Pulmonary artery endothelial cell (primary cell): Measurements from ENCODE around the gene SLC36A4. TPM values are rescaled to one million over a fixed set of nuclear protein-coding genes. Genes with fewer than 3 reads are reported as not detected.
"Not testable (repeated sequence)": the region's sequence is repeated elsewhere in the genome, so short reads cannot be mapped to it uniquely, and the experiment has no call there.

Experiments
- DNase-seq: peaks from one replicate; pipeline ENCODE4 v3.0.0-alpha.2; 2011; ENCODE audit warnings: low read depth, low spot score
- total RNA-seq: library from RNA; depleted of rRNA; stranded (reverse); fragments of >200 nt; gene quantifications from 2 replicates; pipeline ENCODE4 v1.2.3, GENCODE V29; 2014

Gene SLC36A4
- total RNA-seq = 5.4 and 9.4 TPM in 2 replicates

DNA sequence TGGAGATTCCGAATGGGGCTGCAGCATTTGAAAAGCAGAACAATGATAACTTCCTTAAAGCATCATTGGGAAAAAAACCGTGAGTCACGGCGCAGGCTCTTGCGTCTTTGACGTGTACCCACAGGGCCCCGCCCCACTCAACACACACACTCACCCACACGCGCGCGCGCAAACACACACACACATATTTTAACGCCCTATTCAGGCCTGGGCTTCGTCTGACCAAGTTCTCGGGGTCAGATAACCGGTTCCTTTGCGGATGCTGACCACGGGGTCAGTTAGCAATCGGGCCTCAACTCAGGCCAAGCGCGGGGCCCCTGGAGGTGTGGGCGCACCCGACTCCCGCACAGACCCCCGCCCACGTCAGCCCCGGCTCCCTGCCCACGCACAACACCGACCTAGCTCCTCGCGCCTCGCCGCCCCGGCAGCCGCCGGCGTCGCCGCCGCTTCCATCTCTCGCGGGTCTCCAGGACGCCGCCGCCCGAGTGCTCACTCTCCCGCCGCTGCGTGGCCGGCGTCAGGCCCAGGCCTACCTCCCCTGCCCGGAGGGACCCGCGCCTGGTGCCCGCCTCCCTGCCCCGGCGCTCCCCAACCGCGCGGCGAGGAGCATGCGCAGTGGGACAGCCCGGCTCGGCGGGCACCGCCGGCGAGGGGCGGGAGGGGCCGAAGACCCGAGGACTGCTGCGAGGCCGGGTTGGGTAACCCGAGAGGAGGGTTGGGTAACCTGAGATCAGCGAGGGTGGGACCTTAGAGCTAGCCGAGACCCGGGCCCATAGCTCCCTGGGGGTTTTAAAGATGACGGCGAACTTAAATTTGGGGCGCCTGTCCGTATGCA lies at the start of gene SLC36A4:
SLC36A4 (minus strand) TSS at position 612 of the 835 bp plus-strand sequence; CDS start at position 453, 159 bp downstream.
- DNase-seq = peak; percentile 91

DNA sequence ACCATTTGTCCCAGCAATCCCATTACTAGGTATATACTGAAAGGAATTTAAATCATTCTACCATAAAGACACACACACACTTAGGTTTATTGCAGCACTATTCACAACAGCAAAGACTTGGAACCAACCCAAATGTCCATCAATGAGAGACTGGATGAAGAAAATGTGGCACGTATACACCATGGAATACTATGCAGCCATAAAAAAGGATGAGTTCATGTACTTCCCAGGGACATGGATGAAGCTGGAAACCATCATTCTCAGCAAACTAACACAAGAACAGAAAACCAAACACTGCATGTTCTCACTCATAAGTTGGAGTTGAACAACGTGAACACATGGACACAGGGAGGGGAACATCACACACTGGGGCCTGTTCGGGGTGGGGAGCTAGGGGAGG lies 49.0 kb upstream of the SLC36A4 start:
- not testable (repeated sequence) for DNase-seq

DNA sequence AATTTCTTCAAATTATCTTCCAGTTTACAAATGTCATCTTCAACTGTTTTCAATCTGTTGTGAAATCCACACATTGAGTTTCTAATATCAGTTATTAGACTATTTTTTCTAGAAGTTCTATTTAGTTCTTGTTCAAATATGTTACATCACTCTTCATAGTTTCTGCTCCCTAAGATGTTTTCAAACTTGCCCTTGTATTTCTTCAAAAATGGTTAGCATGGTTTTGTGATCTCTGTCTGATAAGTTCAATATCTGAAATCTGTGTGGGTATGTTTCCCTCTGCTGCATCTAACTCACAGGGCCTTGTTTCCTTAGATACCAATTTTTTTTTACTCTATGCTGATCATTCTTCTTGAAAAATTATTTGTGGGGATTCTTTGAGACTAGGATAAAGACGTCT lies 46.2 kb upstream of the SLC36A4 start:
- no peak for DNase-seq

DNA sequence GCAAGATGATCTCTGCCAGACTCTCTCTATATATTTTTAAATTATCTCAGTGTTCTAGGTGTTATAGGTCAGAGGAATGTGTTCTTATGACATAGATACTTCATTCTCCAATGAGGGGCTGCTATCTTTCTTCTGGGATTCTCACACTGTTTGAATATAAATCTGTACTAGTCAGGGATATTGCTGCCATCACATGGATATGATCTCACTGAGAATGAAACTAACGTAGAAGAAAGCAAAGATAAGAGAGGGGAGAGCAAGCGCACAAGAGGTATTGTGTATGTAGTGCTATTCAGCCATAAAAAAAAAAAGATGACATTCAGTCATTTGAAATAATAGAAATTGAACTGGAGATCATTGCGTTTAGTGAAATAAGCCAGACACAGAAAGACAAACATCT lies 42.2 kb upstream of the SLC36A4 start:
- no peak for DNase-seq

DNA sequence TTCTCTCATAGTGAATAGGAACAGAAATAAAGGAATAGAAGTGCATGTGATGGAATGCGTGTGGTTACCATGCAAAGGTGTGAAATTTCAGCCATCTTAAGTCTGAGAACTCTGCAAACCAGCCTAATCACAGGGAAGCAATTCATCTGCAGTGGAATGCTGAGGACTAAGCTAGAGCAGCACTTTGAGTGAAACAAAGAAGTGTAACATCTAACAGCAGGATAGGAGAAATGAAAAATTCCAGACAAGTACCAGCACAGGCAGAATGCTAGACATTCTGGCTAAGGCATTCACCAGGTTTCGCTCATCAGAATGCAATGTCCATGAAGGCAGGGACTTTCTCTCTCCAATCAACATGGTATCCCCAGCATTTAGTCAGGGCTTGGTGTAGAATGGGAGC lies 41.2 kb upstream of the SLC36A4 start:
- DNase-seq = no peak

DNA sequence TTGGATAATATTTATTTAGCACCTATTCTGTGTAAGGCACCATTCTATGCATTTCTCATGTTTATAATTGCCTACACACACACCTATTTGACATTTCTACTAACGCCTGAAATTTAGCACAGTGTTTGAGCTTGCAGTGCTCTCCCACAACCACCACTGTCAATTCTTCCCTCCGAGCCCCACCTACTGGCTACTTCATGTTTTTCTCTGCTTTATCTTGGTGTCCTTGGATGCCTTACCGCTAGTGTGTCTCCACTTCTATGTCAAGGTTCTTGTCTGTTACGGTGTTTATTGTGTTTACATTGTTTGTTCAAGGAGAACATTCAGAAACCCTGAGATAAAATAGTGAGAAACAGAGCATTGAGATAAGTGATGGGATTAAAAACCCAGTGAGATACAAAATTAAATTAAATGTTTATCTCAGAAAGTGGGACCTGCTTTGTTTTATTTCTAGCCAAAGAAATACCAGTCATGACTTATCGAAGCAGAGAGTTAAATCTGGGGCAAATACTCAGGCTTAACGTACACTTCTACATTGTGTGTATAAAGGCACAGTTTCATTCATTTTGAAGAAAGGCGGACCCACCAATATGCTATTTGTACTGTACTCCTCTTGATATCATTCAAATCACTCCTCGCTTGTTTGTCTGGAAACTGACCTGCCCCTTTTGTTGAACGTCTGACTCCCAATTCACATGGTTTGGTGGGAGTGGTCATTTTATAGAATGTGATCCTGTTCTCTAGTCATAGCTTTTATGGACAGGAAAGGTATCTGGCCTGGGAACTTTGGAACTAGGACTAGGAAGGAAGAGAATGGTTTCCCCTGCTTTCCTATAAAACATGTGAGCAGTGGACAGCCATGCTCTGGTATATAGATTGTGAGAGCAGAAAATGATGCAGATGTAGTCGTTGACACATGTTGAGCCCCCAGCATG lies 39.2 kb upstream of the SLC36A4 start:
- no peak for DNase-seq

DNA sequence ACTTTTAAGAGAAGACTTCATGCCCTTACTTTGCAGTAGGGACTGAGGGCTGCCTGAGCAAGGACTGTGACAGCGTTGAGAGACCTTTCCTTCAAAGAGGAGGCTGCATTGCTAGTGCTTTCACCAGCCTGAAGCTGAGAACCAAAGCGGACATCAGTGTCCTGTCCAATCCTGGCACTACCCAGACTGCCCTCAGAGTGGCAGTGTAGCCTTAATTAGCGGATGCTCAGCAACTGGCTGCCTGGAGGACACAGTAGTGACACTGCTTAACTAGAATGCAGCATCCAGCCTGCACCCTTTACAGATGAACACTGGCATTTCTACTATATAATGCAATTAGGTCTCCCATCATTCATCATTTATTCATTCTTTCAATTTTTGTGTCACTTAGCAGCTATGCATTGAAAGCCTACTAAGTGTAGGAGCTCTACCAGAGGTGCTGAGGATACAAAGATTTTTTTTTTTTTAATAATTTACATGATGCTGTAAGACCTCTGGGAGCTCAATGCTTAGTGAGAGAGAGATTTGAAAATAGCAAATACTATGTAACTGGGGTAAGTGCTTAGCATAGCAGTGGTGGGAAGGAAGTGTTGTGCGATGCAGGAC lies 36.9 kb upstream of the SLC36A4 start:
- DNase-seq = peak; percentile 33

DNA sequence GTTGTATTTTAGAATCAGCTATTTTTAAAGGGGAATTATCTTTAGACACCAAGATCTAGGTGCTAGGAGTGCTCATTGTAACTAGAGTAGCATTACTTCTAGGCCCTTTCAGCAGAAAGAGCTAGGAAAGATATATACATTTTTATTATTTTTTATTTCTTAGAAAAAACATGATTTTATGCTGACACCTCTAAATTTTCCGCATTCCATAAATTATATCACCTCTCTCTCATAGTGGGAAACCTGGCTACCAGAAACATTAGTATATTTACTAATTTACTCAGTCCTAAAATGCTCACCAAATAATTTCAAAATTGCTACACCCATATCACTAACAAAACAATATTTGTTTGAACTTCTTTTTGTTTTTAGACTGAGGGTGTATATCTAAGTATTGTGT lies 32.1 kb upstream of the SLC36A4 start:
- no peak for DNase-seq

DNA sequence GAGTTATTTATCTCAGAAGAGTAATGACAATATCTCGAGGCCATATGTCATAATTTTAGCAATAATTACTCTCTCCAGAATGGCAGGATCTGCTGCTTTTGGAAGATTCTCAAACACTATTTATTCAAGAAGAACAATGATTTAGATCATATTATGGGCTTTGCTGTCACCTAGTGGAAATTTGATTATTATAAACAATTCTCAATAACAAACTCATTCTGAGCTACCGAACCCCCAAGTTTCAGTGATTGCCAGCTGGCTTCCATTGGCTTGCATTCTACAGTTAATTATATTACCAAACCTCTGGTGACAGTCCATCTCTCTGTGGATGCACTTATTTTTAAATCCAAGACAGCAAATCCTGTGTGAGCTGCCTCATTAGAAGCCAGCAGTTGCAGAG lies 27.9 kb upstream of the SLC36A4 start:
- DNase-seq = no peak

DNA sequence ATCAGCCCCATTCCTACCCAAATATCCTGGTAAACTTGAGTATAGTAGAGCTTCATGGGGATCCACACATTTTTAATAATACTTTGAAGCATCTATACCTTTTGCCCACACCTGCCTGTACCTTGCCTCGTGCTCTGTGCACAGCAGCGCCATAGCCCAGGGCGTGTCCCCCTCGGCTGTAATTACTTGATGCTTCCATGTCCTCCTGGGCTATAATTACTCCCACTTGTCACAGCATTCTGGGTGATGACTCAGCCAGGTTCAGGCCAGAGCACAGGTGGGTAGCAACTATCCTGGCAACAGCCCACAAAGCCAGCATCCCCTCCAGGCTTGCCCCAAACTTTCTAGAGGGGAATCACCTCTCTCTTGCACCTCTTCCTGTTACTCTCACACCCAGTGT lies 23.7 kb upstream of the SLC36A4 start:
- no peak for DNase-seq

DNA sequence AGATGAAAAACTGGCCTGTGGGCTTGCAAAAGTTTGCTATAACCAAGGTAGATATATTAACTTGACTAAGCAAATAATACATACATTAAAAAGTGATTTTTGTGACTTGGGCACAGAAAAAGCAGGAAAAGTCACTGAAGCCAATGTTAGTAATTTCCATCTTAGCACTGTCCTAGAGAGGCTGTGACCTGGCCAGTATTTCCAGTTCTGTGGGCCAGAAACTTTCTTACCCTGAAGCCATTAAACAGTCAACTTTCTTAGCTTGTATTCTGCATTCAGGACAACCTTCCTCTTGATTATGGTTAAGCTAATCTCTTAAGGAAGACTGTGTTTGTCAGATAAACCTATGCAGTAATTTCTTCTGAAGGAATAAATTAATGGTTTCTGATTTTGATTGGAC lies 22.3 kb upstream of the SLC36A4 start:
- DNase-seq = no peak

DNA sequence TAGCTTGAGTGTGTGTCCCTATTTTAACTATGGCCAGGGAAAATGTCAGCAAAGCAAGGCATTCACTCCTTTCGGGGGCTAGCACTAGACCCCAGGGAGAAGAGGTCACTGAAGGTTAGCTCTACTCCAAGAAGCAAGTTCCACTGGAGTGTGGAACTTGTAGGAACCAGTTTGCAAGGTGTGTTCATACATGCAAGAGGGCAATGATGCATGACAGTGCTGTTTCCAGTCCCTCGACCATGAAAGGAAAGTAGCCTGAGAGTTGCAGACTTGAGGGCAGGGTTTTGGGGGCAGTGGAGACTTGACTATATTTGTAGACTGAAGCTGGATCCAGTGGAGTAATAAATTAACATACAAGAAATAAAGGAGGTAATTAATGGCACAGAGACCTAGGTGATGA lies 21.6 kb upstream of the SLC36A4 start:
- DNase-seq = no peak

DNA sequence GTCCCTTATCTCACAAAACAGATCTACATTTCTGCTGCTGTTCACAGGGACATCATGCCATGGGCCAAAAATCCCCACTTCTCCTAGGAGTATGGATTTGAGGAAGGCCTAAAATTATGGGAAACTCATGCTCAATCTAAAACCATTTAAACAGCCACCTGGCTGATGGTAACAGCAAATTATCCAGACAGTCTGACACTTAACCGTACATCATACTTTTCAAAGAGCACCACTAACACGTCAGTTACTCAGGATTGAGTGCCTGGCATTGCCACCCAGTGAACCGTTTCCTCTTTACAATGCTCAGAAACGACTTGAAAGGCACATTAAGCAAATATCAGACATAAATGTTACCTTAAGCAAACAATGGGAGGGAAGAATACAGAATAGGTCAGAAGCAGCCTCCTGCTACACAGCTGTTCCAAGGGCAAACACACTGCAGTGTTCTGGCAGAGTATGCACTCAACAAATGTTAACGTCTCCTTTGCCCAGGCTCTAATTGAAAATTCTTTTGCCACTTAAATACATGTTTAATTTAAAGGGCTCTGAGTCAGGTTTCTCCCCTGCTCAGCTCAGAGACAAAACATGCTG lies 18.8 kb upstream of the SLC36A4 start:
- DNase-seq = no peak

DNA sequence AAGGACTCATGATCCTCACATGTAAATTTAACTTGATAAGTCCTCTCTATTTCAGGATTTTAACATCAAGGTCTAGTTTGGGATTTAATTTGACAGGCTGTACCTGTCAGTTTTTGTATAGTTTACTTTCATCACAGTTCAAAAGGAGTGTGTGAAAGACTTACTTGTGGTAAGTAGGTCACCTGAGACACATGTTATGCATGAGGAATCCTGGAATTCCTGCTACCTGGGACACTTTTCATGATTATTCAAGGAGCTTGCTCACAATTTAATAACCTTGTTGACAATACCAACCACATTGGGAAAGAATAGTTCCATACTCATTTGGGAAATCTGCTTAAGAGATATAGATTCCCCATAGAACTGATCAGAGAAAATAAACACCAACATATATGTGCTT lies 15.8 kb upstream of the SLC36A4 start:
- no peak for DNase-seq

DNA sequence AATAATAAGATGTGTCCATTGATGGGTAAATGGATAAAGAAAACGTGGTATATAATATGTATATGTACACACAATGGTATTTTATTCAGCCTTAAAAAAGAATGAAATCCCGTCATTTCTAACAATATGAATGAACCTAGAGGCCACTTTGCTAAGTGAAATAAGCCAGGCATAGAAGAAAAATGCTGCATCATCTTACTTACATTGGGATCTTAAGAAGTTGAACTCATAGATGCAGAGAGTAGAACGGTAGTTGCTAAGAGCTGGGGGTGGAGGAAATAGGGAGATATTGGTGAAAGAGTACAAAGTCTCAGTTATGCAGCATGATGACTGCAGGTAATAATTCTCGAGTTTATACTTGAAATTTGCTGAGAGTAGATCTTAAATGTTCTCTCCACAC lies 14.3 kb upstream of the SLC36A4 start:
- DNase-seq = no peak

DNA sequence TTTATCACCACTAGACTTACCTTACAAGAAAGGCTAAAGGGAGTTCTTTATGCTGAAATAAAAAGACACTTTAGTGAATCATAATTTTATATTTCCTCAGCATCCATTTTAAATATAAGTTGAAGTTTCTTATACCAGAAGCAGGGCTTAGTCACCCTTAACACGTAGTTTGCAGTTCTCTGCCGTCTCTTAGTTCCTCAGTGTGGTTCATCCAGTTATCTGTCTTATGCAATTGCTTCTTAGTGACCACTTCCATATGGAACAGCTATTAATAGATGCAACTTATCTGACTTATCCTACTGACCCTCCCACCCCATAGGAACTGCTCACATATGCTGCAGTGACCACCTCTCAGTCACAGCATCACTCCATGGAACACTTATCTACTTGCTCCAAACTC lies 11.7 kb upstream of the SLC36A4 start:
- no peak for DNase-seq

DNA sequence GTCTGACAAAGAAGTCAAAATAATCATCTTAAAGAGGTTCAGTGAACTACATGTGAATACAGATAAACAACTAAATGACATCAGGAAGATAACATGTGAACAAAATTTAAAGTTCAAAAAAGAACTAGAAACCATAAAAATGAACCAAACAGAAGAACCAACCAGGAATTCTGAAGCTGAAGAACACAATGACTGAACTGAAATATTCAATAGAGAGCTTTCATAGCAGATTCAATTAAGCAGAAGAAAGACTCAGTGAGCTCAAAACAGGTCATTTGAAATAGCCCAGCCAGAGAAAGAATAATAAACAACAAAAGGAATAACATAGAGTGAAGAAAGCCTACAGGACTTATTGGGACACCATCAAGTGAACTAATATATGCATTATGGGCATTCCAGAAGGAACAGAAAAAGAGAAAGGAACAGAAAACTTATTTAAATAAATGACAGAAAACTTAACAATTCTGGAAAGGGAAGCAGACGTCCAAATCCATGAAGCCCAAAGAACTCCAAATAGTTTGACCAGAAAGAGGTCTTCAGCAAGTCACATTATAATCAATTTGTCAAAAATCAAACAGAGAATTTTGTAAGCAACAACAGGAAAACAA lies 11.0 kb upstream of the SLC36A4 start:
- DNase-seq = no peak

DNA sequence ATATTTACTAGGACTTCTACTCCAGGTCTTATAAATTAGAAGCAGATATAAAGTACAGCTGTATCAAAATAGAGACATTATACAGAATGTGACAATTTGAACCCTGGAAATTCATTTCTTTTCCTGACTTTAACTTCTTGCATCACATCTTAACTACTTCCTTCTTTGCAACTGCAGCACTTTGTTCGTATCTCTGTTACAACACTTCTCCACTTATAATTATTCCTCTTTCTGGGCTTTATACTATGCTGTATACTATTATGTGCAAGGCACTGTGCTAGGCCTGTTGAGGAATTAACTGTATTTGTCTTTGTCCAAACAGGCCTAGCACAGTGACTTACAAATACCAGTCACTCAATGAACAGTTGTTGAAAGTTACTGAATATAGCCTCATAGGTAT lies 1.8 kb upstream of the SLC36A4 start:
- no peak for DNase-seq

DNA sequence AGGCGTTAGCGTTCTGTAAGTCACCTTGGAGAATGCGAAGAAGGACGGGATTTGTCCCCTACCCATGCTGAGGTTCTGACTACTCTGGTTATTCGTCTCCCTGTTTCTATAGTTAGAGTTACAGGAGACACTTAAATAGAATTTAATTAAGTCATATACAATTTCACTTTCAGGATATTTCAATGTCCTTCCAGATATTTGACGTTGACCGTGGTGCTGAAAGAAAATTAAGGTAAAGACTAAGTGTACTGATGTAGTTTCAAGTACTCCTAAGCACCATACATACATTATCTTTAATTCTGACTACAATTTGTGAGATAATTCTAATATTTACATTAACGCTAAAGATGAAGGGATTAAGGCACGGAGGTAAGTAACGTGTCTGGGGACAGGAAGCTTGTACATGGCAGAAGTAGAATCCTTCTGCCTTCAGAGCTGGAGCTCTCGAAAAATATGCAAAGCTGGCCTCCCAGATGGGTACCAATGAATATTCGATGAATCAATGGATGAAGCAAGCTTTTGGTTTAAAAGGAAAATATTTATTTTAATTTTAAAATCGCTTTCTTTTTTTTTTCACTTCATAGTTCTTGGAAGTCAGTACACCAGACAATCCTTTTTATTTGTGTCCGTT lies 539 bp upstream of the SLC36A4 start:
- DNase-seq = no peak

DNA sequence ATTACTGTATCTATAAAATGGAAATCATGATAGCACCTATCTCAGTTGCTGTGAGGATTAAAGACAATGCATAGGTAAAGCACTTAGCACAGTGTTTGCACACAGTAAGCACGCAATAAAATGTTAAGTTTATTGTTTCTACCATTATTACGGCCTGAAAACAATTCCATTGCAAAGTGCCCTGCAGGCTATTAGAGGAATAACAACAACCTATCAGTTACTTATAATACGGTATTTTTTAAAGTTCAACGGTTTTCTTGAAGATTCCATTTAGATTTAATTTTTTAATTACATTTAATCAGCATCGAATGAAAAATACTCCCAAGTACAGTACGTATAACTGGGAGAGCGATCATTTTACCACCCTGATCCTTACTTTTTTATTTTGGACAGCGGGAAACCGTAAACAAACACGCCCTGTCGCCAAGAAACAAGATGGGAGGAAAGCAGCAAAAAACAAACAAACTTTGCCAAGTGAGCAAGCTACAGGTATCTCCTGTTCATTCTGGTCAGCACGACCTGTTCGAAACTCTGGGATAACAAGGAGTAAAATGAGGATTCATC lies 893 bp downstream of the SLC36A4 start:
- no peak for DNase-seq
